ENCODE data around the gene GALNT9.
"Not testable (repeated sequence)": the region's sequence is repeated elsewhere in the genome, so short reads cannot be mapped to it uniquely, and the experiment has no call there.

GALNT9 gene

DNA sequence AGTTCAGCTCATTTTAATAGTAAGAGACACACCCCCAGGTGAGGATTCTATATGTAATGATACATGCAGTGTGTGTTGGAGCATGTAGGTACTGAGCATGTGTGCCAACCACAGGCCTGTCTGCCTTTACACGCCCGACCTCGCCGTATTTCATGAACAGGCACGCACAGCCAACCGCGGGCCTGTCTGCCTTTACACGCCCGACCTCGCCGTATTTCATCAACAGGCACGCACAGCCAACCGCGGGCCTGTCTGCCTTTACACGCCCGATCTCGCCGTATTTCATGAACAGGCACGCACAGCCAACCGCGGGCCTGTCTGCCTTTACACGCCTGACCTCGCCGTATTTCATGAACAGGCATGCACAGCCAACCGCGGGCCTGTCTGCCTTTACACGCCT is 63.6 kb downstream of the GALNT9 start:
- DNase-seq (ENCODE audit: low read depth in 2 of 2), result not testable (repeated sequence)

DNA sequence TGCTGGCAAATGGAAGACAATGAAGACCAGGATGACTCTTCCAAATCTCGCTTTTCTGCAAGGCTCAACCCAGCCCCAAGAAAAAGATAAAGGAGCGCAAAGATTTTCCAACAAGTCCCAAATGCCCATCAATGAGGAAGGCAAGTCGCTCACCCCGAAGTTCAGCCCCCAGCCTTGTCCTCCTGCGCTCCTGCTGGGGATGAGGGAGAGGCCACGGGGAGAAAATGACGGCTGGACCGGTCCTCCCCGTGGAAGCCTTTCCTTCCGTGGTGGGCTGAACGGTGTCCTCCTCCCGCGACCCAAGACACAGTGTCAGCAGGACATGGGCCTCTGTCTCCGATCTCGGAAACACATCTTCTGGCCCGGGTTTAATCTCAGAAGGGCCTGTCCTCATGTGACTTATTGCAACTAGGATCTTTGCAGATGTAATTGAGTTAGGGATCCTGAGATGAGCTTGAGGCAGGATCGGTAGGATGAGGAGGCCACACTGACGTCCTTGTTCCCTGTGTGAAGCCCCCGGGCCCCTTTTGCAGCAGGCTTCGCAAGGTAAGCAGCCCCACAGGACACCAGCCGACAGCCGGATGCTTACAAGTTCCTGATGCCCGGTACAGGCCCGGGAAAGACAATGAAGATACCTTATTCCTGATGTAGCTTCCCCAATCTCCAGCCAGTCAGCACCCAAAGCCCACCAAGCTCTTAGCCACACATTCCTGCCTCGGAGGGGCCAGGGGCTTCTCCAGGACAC is 64.2 kb downstream of the GALNT9 start:
- no peak for DNase-seq (ENCODE audit: low read depth in 2 of 2)

DNA sequence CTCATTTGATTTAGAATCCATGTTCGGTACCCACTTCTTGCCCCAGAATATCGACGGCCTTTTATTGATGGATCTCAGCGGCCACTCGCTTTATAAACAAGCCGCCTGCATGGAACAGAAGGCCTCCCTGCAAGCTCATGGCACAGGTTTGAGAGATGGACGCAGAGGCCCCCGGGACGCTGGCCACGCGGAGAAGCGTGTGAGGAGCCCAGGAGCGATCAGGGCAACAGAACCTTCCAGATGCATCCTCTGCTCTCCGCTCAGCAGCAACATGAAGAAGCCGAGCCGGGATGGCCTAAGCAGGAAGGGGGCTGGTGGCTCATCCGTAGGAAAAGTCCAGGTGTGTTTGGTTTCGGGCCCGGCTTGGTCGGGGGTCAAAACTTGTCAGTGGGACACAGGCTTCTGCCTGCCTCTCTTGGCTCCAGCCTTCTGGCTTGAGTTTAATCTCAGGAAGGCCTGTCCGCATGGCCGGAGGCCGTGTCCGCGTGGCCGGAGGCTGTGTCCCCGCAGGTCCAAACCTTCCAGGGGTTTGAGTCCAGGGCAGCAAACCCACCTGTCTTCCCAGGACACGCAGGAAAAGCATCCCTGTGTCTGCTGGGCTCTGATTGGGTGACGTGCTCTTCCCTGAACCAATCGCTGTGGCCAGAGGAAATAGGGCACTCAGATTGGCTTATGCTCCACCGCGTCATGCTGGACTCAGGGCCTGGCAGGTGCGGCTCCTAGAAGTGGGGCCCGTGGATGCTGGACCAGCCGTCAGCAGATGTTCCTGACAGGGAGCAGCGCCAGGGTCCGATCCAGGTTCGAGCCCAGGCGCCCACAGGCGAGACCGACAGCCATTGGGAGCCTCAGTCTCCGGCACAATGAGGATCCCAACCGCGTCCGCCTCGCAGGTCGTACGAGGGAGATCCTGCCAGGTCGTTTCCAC is 65.0 kb downstream of the GALNT9 start:
- DNase-seq (ENCODE audit: low read depth in 2 of 2), result no peak

DNA sequence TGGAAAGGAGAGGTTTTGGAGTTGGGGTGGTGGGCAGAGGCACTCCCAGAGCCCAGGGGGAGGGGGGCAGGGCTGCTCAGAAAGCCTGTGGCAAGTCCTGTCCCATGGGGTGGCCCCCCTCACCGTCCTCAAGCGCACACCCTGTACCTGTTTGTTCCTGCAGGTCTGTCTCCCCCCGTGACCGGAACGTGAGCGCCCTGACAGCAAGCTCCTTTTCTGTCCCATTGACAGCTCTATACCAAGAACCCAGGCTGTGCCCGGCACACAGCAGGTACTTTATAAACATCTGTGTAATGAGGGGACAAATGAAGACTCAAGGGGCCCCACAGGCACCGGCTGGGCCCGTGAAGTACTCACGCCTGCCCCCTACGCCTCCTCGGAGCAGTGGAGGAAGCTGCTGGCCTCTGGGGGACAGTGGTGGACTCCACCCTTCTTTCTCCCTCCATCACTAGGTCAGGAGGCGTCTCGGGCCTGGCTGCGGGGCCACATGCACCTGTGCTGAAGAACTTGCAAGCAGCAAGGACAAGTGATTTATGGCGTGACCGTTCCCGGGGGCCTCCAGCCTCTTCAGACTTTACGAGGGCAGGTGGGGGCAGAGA is 65.8 kb downstream of the GALNT9 start:
- DNase-seq (ENCODE audit: low read depth in 2 of 2), result no peak

DNA sequence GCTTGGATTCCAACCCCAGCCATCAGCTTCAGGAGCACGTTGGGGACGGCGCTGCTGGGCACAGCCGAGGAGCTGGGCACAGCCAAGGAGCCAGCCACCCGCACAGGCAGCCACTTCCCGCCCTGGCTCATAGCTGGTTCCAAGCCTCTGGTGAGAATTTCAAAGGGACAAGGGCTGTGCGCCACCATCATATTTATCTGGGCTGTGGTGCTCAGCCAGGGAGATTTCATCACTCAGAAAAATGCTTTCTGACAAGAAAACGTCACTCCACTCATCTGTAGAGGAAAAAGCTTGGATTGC is 66.4 kb downstream of the GALNT9 start:
- DNase-seq (ENCODE audit: low read depth in 2 of 2), result no peak

DNA sequence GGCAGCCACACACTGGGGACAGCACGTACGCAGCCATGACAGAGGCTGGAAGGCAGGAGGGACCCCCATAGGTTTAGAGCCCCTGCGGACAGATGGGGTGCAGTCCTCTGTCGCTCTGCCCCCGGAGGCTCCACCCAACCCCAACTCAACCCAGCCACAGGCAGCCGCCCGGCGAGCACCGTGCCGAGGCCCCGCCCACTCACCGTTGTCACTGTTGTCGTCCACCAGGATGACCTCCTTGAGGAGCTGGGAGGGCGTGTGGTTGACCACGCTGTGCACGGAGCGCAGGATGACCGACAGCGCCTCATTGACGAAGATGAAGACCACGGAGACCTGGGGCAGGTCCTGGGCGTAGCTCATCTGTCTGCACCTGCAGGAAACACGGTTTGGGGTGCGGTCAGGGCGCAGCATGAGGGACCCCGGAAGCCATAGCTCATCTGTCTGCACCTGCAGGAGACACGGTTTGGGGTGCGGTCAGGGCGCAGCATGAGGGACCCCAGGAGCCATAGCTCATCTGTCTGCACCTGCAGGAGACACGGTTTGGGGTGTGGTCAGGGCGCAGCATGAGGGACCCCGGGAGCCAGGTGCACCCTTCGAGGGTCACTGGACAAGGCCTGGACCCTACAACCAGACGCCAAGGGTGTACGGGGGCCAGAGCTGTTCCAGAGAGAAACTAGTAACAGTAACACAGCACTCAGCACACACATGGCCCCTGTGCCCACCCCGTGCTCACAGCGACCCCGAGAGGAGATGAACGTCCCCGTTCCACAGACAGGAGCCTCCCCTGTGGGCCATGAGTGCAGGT is 66.9 kb downstream of the GALNT9 start:
- no peak for DNase-seq (ENCODE audit: low read depth in 2 of 2)

DNA sequence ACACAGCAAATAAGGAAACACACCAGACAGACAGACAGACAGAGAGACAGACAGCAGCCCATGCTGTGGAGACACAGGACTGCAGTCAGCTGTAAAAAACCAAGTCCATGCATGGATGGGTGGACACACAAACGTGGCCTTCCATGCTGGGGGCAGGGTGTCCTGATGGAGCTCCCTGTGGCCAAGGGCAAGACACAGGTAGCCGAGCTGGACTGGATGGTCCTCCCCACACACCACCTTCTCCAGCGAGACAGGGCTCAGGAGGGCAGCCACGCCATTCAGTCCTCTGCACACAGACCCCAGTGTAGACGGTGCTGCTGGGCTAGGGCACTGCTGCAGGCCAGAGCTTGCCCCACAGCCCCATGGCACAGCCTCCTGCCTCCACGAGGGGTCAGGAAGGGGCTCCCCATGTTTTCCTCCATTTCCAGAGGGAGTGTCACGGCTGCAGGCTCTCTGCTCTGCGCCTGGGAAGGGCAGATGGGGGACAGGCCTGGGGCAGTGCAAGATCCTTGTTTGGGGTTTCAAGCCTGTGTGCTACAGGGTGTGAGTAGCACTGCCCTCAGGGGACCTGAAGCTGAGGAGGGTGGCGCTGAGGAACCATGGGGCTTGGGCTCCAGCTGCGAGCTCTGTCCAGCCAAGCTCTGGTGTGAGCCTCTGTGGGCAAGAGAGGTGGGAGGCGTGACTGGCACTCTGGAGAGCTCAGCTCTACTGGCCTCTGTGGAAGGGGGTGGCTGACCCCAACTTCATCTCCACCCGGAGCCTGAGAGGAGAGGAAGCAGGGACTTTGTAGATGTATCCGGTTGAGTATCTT is 67.9 kb downstream of the GALNT9 start:
- no peak for DNase-seq (ENCODE audit: low read depth in 2 of 2)

DNA sequence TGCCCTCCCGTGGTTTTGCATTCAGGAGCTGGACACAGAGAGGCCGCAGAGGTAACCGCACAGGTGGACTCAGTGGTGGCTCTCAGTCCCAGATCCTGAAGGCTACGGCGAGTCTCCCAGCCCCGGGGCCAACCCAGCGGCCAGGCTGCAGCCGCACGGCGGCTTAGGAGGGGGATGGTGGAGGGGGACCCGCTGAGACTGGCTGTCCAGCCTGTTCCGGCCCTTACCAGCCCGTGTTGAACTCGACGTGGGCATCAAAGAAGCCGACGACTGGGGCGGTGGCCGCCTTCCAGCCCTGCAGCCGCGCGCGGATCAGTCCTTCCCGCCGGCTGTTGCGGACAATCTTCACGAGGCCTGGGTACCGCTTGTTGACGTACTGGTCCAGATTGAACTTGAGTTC is 68.7 kb downstream of the GALNT9 start:
- DNase-seq (ENCODE audit: low read depth in 2 of 2), result no peak

DNA sequence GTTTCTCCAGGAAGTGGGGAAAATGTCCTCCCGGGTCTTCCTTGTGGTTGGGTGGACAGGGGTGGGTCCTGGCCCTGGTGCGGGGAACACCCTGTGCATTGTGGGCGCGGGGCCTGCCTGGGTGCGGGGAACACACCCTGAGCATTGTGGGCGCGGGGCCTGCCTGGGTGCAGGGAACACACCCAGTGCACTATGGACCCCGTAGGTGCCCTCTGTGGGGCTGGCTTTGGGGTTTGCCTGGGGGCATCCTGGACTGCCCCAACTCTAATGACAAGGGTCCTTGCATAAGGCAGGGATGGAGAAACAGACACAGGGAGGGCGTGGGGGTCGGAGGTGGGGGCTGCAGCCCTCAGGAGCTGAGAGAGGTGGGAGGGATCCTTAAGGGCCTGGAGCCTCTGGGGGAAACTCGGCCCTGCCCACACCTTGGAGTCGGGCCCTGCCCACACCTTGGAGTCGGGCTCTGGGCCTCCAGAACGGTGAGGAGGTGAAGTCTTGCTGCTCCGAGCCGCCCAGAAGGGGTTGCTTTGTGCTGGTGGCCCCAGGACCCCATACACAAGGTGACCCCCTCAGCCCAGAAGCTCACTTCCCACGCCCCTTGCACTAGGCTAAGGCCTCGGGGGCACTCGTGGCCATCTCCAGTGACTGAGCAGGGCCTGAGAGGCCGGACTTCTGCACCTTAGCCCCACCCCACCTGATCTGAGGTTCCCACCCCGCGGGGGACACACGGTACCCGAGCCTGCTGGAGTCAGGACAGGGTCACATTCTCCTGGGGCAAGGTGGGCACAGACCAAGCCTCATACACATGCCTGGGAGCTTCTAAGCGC is 69.3 kb downstream of the GALNT9 start:
- no peak for DNase-seq (ENCODE audit: low read depth in 2 of 2)

DNA sequence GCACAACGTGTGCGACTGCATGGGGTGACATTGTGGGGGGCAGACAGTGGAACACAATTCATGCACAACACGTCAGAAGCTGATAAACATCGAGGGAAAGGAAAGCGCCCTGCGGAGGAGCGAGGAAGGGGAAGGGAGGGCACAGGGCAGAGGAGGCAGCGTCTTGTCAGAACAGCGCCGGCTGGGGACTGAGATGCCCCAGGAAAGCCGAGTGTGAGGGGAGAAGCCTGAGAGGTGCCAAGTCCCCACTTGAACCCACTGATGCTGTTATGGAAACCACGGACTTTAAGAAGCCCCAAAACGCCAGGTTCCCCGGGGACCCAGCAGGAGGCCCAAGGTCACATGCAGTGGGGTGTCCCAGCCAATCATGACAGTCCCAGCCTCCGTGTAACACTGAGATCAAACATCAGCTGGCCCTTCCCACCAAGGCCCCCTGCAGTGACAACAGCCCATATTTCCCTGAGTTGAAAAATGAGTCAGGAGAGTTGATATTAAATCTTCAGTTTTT is 70.0 kb downstream of the GALNT9 start:
- no peak for DNase-seq (ENCODE audit: low read depth in 2 of 2)

DNA sequence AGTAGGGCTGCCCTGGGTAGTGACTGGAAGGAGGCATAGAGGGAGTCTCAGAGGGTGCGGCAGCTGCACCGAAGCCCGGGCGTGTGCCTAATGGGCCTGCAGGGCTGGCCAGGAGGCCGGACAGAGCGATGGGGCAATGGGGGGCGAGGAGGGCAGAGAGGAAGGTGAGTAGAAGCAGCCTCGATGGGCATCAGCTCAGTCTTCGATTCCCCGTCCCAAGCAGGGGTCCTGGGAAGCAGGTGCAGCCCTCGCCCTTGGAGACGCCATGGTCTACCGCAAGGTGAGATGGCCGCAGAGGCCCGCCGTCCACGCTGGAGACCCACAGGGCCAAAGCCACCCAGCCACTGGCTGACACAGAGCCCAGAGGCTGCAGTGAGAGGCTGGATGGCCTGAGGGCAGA is 70.8 kb downstream of the GALNT9 start:
- DNase-seq (ENCODE audit: low read depth in 2 of 2), result no peak

DNA sequence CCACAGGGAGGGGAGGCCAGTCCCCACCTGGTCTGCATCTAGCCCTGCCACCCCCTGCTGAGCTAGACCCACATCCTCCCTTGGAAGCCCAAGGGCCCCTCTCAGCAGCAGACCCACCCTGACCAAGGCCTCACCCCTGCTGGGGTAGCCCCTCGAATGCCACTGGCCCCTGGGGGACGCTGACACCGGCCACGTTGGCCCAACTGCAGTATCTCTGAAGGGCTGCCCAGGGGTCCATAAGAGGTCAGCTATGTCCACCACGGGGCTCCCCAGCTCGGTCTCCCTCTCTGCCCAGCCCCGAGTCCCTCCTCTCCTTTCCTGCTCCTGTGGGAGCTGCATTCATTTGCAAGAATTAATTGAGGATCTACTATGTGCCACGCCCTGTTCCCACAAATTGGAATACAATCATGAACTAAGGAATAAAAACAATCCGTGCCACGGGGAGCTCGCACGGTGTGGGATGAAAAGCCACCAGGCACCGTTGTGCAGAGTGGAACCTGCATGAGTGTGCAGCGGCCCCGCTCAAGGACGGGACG is 71.4 kb downstream of the GALNT9 start:
- no peak for DNase-seq (ENCODE audit: low read depth in 2 of 2)

DNA sequence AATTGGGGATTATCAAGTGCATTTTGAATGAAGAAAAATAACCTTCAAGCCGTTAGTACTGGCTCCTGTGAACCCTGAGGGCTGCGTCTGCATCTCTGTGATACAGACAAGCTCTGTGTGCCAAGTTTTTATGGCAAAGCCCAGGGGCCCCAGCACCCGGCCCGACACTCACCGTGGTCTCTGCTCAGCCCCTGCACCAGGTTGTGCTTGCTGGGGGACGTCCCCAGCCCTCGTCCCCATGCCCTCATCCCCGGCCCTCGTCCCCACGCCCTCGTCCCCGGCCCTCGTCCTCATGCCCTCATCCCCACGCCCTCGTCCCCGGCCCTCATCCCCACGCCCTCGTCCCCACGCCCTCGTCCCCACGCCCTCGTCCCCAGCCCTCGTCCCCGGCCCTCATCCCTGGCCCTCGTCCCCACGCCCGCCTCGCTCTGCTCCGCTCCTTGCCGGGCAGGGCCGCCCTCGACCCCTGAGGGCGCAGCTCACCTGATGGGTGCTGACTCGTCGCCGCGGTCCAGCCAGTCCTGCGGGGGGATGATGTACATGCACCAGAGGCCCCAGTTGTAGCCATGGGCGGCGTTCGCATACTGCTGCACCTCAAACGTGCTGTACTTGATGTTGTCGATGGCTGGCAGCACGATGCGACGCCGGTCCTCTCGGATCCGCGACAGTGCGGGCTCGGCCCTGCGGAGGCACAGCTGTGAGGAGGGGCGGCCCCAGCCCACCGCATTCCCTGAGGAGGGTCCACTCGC is 72.0 kb downstream of the GALNT9 start:
- no peak for DNase-seq (ENCODE audit: low read depth in 2 of 2)

DNA sequence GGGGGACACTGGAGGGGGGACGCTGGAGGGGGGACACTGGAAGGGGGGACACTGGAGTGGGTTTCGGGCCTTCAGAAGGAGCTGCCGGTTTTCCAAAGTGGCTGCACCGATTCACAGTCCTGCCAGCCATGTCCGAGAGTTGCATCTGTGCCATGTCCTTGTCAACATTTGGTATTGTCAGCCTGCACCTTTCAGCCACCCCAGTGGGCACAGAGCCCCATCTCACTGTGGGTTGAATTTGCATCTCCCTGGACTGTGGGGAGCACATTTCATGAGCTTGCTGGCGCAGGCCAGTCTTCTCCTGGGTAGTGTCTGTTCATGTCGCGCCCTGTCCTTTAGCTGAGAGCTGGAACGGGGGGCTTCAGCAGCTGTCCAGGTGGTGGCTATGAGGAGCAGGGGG is 72.7 kb downstream of the GALNT9 start:
- no peak for DNase-seq (ENCODE audit: low read depth in 2 of 2)

DNA sequence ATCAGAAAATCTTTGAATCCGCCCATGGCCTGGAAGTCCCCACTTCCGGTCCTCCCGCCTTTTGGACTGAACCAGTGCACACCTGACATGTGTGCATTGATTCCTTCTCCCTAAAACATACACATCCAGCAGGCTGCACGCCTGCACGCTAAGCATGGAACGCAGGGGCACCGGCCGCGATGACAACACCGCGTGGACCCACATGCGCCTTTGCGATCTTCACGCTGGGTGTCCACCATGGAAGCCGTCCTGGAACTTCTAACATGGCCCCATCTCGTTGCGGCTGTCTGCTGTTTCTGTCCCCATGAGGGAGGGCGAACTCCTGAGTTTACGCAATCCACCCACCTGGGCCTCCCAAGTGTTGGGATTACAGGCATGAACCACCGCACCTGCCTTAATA is 73.7 kb downstream of the GALNT9 start:
- no peak for DNase-seq (ENCODE audit: low read depth in 2 of 2)

DNA sequence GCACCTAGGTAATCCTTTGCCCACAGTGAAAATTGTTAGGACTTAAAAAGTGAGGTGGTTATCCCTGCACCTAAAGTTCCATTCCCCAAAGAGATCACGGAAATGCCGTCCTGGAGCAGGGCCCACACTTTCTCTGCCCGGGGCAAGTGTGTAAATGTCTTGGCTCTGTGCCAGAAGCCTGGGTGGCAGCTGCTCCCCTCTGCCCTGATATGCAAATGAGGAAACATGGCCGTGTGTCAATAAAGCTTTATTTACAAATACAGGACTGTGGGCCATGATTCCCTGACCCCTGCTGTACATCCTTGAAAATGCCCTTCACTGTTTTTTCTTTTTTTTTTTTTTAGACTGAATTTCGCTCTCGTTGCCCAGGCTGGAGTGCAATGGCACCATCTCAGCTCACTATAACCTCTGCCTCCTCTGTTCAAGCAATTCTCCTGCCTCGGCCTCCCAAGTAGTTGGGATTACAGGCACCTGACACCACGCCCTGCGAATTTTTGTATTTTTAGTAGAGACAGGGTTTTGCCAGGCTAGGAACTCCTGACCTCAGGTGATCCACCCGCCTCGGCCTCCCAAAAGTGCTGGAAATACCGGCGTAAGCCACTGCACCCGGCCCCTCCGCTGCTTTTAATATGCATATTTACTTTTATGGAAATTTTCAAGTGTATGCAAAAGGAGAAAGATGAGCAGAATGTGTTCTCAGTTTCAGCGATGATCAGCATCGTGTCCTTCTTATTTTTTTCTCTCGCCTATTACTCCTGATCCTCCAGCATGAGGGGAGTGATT is 75.5 kb downstream of the GALNT9 start:
- DNase-seq (ENCODE audit: low read depth in 2 of 2), result no peak

DNA sequence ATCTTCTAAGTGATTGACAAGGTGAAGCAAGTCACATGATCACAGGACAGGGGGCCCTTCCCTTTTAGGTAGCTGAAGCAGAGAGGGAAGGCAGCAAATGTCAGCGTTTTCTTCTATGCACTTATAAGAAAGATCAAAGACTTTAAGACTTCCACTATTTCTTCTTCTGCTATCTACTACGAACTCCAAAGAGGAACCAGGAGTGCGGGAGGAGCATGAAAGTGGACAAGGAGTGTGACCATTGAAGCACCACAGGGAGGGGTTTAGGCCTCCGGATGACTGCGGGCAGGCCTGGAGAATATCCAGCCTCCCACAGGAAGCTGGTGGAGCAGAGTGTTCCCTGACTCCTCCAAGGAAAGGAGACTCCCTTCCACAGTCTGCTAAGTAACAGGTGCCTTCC is 76.4 kb downstream of the GALNT9 start:
- not testable (repeated sequence) for DNase-seq (ENCODE audit: low read depth in 2 of 2)

DNA sequence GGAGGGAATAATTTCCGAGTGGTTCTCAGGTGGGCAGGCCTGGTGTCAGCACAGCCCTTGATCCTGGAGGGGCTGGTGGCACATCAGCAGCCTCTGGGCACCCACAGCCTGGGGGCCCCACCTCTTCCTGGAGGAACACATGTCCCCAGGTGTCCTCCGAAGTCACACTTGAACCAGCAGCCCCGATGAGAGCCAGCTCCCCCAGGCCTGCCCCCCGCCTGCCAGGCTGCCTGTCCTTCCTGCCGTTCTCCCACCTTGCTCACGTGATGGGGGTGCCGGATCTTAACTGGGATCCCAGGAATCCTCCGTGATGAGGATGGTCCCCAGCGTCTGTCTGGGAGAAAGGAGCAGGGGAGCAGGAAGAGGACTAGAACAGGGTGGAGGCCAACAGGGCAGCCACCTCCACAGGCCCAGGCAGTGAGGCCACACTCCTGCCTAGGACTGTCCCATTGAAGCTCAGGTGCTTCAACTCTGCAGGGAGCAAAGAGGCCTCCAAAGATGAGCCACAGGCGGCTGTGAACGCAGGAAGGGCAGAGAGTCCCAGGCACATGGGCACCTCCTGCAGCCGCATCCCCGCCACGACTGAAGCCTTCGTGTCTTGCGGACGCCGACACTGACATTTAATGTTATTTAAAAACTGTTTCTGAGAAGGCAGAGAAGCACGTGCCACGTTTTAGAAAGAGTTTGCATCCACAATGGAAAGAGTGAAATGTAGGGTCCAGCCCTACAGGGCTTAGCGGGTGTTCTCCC is 77.5 kb downstream of the GALNT9 start:
- DNase-seq (ENCODE audit: low read depth in 2 of 2), result no peak
